Spleen (tissue), 11 donors: ENCODE data around the gene MPP4. TPM values are rescaled to one million over a fixed set of nuclear protein-coding genes. Genes with fewer than 3 reads are reported as not detected.

Experiments used
- DNase-seq: peaks from one replicate; pipeline ENCODE4 v3.0.0-alpha.2; 2020
- H3K27ac ChIP-seq, 8 donors: fragments of 200-600 bp; sonication (generic) in 7 of 8; 1 replicate in 4 of 8; 2 replicates in 4 of 8; pipeline versions ENCODE4 v1.5.0 to v1.8.0; 2016 to 2021; ENCODE audit warnings: inconsistent platforms in 4 of 8, mild to moderate bottlenecking in 4 of 8, moderate library complexity in 1 of 8
- H3K27me3 ChIP-seq, 7 donors: fragments of 200-600 bp; sonication (generic) in 6 of 7; replicated peaks in 1 of 7; 1 replicate in 4 of 7; 2 replicates in 3 of 7; pipeline versions ENCODE4 v1.5.0 to v1.8.0; 2016 to 2021; ENCODE audit warnings: inconsistent platforms in 3 of 7, mild to moderate bottlenecking in 1 of 7
- H3K36me3 ChIP-seq, 6 donors: fragments of 200-600 bp; sonication (generic) in 5 of 6; 1 replicate in 4 of 6; 2 replicates in 2 of 6; pipeline versions ENCODE4 v1.5.0 to v1.8.0; 2016 to 2021; ENCODE audit warnings: inconsistent platforms in 2 of 6
- H3K4me1 ChIP-seq, 6 donors: fragments of 200-600 bp; sonication (generic) in 5 of 6; 1 replicate in 3 of 6; 2 replicates in 3 of 6; pipeline versions ENCODE4 v1.5.0 to v1.8.0; 2016 to 2021; ENCODE audit warnings: inconsistent platforms in 3 of 6
- H3K4me3 ChIP-seq, 8 donors: fragments of 200-600 bp; sonication (generic) in 7 of 8; 1 replicate in 4 of 8; 2 replicates in 4 of 8; pipeline versions ENCODE4 v1.5.0 to v1.8.0; 2016 to 2021; ENCODE audit warnings: inconsistent platforms in 4 of 8, mild to moderate bottlenecking in 4 of 8, moderate library complexity in 2 of 8
- H3K9me3 ChIP-seq, 8 donors: fragments of 200-600 bp; sonication (generic) in 7 of 8; 1 replicate in 4 of 8; 2 replicates in 4 of 8; pipeline versions ENCODE4 v1.5.0 to v1.8.0; 2016 to 2021; ENCODE audit warnings: inconsistent platforms in 4 of 8
- POLR2A ChIP-seq, 3 donors: fragments of 450-650 bp; IDR thresholded peaks; one replicate each; pipeline ENCODE4 v1.5.1; 2017; ENCODE audit warnings: antibody characterized with exemption in 3 of 3, mild to moderate bottlenecking in 1 of 3
- POLR2AphosphoS5 ChIP-seq, 3 donors: sonication (generic); formaldehyde crosslinking; IDR thresholded peaks; one replicate each; pipeline ENCODE4 v1.5.1; 2017; ENCODE audit warnings: antibody characterized with exemption in 3 of 3
- WGBS, 5 donors: extraction: QIAGEN DNeasy Blood & Tissue Kit in 3 of 5; methylation state at CpG; one replicate each; pipeline versions ENCODE4 v1.1.5 to v1.1.7; 2013 to 2018; 5-methylcytosine and 5-hydroxymethylcytosine counted together
- intact Hi-C: fragments of 100-400 bp; cut with DNase I; formaldehyde crosslinking; loops from one replicate; pipeline ENCODE4 v1.15.0; 2023; ENCODE audit warnings: low total_unique reads
- polyA plus RNA-seq, 3 donors: library from polyadenylated mRNA; stranded (reverse); fragments of 200-250 nt; gene quantifications; one replicate each; pipeline ENCODE4 v1.2.1, GENCODE V29; 2013
- total RNA-seq, 7 donors: library from RNA; depleted of rRNA in 3 of 7; stranded (reverse); fragments of >200 nt in 3 of 7; fragmentation: NEBNext Ultra II Directional in 4 of 7; extraction: Animal tissue kit (Norgen Biotek cat#: 25700) in 4 of 7; gene quantifications; one replicate each; pipeline versions ENCODE4 v1.1.0 to v1.2.1, GENCODE V29; 2016 to 2021
- TF ChIP-seq, protein P1 (sequence below), 11 experiments: fragments of 200-600 bp in 7 of 11; fragments of 450-650 bp in 4 of 11; sonication (generic) in 4 of 11; IDR thresholded peaks in 8 of 11; conservative IDR thresholded peaks in 3 of 11; 1 replicate in 7 of 11; 2 replicates in 4 of 11; pipeline versions ENCODE4 v1.4.0 to v1.8.0; 2016 to 2021; ENCODE audit warnings: antibody characterized with exemption in 11 of 11, inconsistent platforms in 4 of 11, mild to moderate bottlenecking in 1 of 11
- donor health status: healthy with polysubstance abuse.
- donor health status: DM: no; HTN: no; CAD: no; lungs with moderate emphysema.
- donor health status: DM: no; HTN: no; CAD: no.
- donor health status: Bipolar disorder and iron deficiency.
- donor health status: healthy.
- donor health status: DM: no; HTN: no; CAD: no.
- donor health status: DM: yes; HTN: yes; CAD: no.

MPP4 gene
- total and polyA plus RNA-seq, 10 donors = 0.13 to 4.3 (median 1.1) TPM

DNA sequence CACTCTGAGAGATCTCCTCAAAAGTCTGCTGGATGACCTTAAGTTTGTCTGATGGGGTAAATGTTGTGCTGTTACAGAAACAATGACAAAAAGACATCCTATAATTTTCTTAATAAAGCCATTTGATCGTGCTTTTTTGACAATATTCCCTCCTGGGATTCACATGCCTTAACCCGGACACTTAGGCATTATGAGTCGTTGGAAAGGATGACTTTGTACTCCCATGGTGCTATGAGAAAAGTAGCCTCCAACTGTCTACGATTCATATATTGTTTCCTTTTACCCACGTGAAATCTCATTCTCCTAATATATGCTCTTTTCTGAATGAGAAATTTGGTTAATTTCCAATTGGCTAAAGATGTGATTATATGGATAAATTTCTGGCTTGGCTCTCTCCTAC, 6.1 kb upstream of the MPP4 start:
- TF ChIP-seq, protein P1, sequence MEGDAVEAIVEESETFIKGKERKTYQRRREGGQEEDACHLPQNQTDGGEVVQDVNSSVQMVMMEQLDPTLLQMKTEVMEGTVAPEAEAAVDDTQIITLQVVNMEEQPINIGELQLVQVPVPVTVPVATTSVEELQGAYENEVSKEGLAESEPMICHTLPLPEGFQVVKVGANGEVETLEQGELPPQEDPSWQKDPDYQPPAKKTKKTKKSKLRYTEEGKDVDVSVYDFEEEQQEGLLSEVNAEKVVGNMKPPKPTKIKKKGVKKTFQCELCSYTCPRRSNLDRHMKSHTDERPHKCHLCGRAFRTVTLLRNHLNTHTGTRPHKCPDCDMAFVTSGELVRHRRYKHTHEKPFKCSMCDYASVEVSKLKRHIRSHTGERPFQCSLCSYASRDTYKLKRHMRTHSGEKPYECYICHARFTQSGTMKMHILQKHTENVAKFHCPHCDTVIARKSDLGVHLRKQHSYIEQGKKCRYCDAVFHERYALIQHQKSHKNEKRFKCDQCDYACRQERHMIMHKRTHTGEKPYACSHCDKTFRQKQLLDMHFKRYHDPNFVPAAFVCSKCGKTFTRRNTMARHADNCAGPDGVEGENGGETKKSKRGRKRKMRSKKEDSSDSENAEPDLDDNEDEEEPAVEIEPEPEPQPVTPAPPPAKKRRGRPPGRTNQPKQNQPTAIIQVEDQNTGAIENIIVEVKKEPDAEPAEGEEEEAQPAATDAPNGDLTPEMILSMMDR (IDR thresholded peaks at IDR 0.05 in 8 of 11, conservative IDR thresholded peaks at IDR 0.05 in 3 of 11) = no peak
- TF ChIP-seq POLR2AphosphoS5 (IDR thresholded peaks at IDR 0.05) (no peak), POLR2A (IDR thresholded peaks at IDR 0.05) (no peak)
- Histone ChIP-seq H3K27ac (no peak overlapping the region), H3K4me3 (no peak overlapping the region), H3K27me3 (no peaks in the 10 kb centered on the region), H3K9me3 (no peaks in the 10 kb centered on the region), H3K4me1 (no peaks in the 10 kb centered on the region), H3K36me3 (peaks cover 0 to 96% (median 30%) of the 10 kb centered on the region in 6 donors)
- intact Hi-C loops = no loop called here
- DNase-seq = no peak
- WGBS, 5 donors = 91 to 96% (median 95%) methylated on average over 5 of the region's 5 CpGs

DNA sequence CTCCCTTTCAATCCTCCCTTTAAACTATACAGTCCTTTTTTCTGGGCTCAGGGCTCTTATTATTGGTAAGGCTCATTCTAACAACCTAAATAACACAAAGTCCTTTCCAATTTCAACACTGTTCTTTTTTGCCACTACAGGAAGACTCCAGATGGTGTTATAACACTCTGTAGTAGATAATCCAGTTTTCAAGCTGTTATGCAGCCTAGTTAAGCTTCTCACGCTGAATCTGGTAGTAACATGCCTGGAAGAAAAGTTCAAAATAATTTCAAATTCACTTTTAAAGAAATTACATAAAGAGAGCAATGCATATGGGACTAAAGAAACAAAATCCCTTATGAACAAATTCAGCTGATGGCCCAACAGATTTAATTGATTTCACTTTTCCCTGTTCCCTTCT, 3.2 kb upstream of the MPP4 start:
- H3K4me3 ChIP-seq = no peak overlapping the region
- H3K36me3 ChIP-seq = peaks cover 0 to 67% (median 22%) of the 10 kb centered on the region in 6 donors
- H3K27ac ChIP-seq = peak overlapping the region in 1 of 8 donors; percentile 12
- intact Hi-C loops = no loop called here
- peaks cover 0 to 8% (median 0%) of the 10 kb centered on the region in 6 donors for H3K4me1 ChIP-seq
- no peaks in the 10 kb centered on the region for H3K27me3 ChIP-seq
- 92 to 100% (median 93%) methylated on average over 1 of the region's 1 CpG for WGBS, 5 donors
- no peaks in the 10 kb centered on the region for H3K9me3 ChIP-seq
- DNase-seq = no peak
- TF ChIP-seq, protein P1 (IDR thresholded peaks at IDR 0.05 in 8 of 11, conservative IDR thresholded peaks at IDR 0.05 in 3 of 11) = no peak
- TF ChIP-seq POLR2AphosphoS5 (IDR thresholded peaks at IDR 0.05) (no peak), POLR2A (IDR thresholded peaks at IDR 0.05) (no peak)

- H3K27me3 ChIP-seq = no peaks in the 10 kb centered on the region
- 72 to 95% (median 91%) methylated on average over 1 of the region's 1 CpG for WGBS, 5 donors
- H3K4me1 ChIP-seq = peaks cover 0 to 8% (median 0%) of the 10 kb centered on the region in 6 donors
- no peak overlapping the region for H3K4me3 ChIP-seq
- TF ChIP-seq POLR2AphosphoS5 (IDR thresholded peaks at IDR 0.05) = no peak
- TF ChIP-seq, protein P1 (IDR thresholded peaks at IDR 0.05 in 8 of 11, conservative IDR thresholded peaks at IDR 0.05 in 3 of 11) = no peak
- TF ChIP-seq POLR2A (IDR thresholded peaks at IDR 0.05) = no peak
- intact Hi-C loops = no loop called here
- H3K27ac ChIP-seq = peak overlapping the region in 5 of 8 donors; percentile 16 to 53 (median 37)
- H3K36me3 ChIP-seq = peaks cover 0 to 45% (median 14%) of the 10 kb centered on the region in 6 donors
- no peaks in the 10 kb centered on the region for H3K9me3 ChIP-seq
- no peak for DNase-seq
Measured at GRCh38 chr2:201699416-201699815, 972 bp upstream of the MPP4 start.

- H3K36me3 ChIP-seq = peaks cover 0 to 30% (median 3%) of the 10 kb centered on the region in 6 donors
- TF ChIP-seq, protein P1 (IDR thresholded peaks at IDR 0.05 in 8 of 11, conservative IDR thresholded peaks at IDR 0.05 in 3 of 11) = no peak
- H3K9me3 ChIP-seq = no peaks in the 10 kb centered on the region
- peaks cover 0 to 8% (median 0%) of the 10 kb centered on the region in 6 donors for H3K4me1 ChIP-seq
- 59 to 85% (median 76%) methylated on average over 2 of the region's 2 CpGs for WGBS, 5 donors
- intact Hi-C loops = no loop called here
- H3K27me3 ChIP-seq = no peaks in the 10 kb centered on the region
- no peak for DNase-seq
- peak overlapping the region in 6 of 8 donors; percentile 10 to 55 (median 43) for H3K27ac ChIP-seq
- no peak overlapping the region for H3K4me3 ChIP-seq
Measured at GRCh38 chr2:201697899-201698298, 545 bp downstream of the MPP4 start.
